Heart right ventricle (tissue), 16 donors: ENCODE results near the gene BICDL2. TPM values are rescaled to one million over a fixed set of nuclear protein-coding genes. Genes with fewer than 3 reads are reported as not detected.

Experiments
- ATAC-seq, 8 donors: fragments of 200-7000 bp; cut with Tn5 transposase; one replicate each; pipeline ENCODE4 v1.9.1; 2020; ENCODE audit warnings: mild to moderate bottlenecking in 8 of 8, moderate library complexity in 8 of 8, moderate number of reproducible peaks in 1 of 8
- DNase-seq, 2 donors: peaks; one replicate each; pipeline ENCODE4 v3.0.0-alpha.2; 2020
- H3K27ac ChIP-seq, 10 donors: fragments of 200-600 bp; sonication (generic) in 2 of 10; one replicate each; pipeline versions ENCODE4 v1.5.0 to v1.8.0; 2020 to 2022; ENCODE audit warnings: mild to moderate bottlenecking in 3 of 10
- H3K27me3 ChIP-seq, 7 donors: fragments of 200-600 bp; one replicate each; pipeline ENCODE4 v1.8.0; 2021 to 2022; ENCODE audit warnings: mild to moderate bottlenecking in 2 of 7
- H3K36me3 ChIP-seq, 9 donors: fragments of 200-600 bp; sonication (generic) in 1 of 9; one replicate each; pipeline versions ENCODE4 v1.5.0 to v1.8.0; 2020 to 2022; ENCODE audit warnings: mild to moderate bottlenecking in 2 of 9
- H3K4me1 ChIP-seq, 9 donors: fragments of 200-600 bp; sonication (generic) in 1 of 9; one replicate each; pipeline versions ENCODE4 v1.5.0 to v1.8.0; 2020 to 2022; ENCODE audit warnings: mild to moderate bottlenecking in 4 of 9
- H3K4me3 ChIP-seq, 10 donors: fragments of 200-600 bp; sonication (generic) in 2 of 10; one replicate each; pipeline versions ENCODE4 v1.5.0 to v1.8.0; 2020 to 2022; ENCODE audit warnings: mild to moderate bottlenecking in 7 of 10, moderate library complexity in 2 of 10
- H3K9me3 ChIP-seq, 11 donors: fragments of 200-600 bp in 10 of 11; sonication (generic) in 2 of 11; one replicate each; pipeline versions ENCODE4 v1.5.0 to v1.8.0; 2013 to 2022; ENCODE audit warnings: mild to moderate bottlenecking in 2 of 11, control low read depth in 1 of 11, moderate library complexity in 1 of 11
- WGBS, 2 donors: extraction: QIAGEN DNeasy Blood & Tissue Kit; methylation state at CpG; one replicate each; pipeline ENCODE4 v1.1.7; 2013; ENCODE audit warnings: inconsistent platforms in 1 of 2; 5-methylcytosine and 5-hydroxymethylcytosine counted together
- intact Hi-C, 10 donors: fragments of 100-400 bp; cut with DNase I; formaldehyde crosslinking; loops; one replicate each; pipeline versions ENCODE4 v1.11.1 to v1.14.2; 2022
- polyA plus RNA-seq, 2 donors: library from polyadenylated mRNA; stranded (reverse); fragments of 200-250 nt; gene quantifications; one replicate each; pipeline ENCODE4 v1.2.3, GENCODE V29; 2013
- total RNA-seq, 10 donors: library from RNA; stranded (reverse); fragmentation: NEBNext Ultra II Directional in 3 of 10; extraction: Animal tissue kit (Norgen Biotek cat#: 25700) in 3 of 10; gene quantifications; one replicate each; pipeline versions ENCODE4 v1.2.1 to v1.2.4, GENCODE V29; 2021 to 2023
- TF ChIP-seq, protein P1 (sequence below), 9 donors: fragments of 200-600 bp; sonication (generic) in 2 of 9; IDR thresholded peaks; one replicate each; pipeline versions ENCODE4 v1.5.0 to v1.8.0; 2021 to 2022; ENCODE audit warnings: antibody characterized with exemption in 9 of 9, mild to moderate bottlenecking in 5 of 9, moderate library complexity in 1 of 9
- donor health status: Arrhythmogenic right ventricular cardiomyopathy.
- donor health status: ischemic (EF 13 %, LVEDD 7.1; RV severe dilation, severe dysfunction).
- donor health status: healthy with polysubstance abuse.
- donor health status: DM: no; HTN: yes; CAD: no.
- donor health status: DM: no; HTN: no; CAD: no.
- donor health status: ischemic (EF 25% LVEDD 6.9; RV normal size, moderate dysfunction).
- donor health status: ischemic (EF 25% LVEDD 5.7; RV mildly dilated, moderate dysfunction).
- donor health status: healthy.
- donor health status: DM: yes; HTN: yes; CAD: no.
- donor health status: Ischemic cardiomyopathy.
- donor health status: ischemic (EF 35%, LVEDD 5.7; RV mildly dilated, moderate dysfunction).
- donor health status: nonischemic (EF 11% LVEDD 7.7; RV severe dilation, severe dysfunction).
- donor health status: DM: yes; HTN: yes; CAD: no.
- donor health status: PGD.
- donor health status: ischemic (EF 29% LVEDD 5.4; RV normal size, mild dysfunction).
- donor health status: nonischemic (EF 23%, LVEDD 6.1; RV moderate dilation, normal function).

Gene BICDL2
- total and polyA plus RNA-seq, 12 donors: 0.04 TPM; not detected in 11

DNA sequence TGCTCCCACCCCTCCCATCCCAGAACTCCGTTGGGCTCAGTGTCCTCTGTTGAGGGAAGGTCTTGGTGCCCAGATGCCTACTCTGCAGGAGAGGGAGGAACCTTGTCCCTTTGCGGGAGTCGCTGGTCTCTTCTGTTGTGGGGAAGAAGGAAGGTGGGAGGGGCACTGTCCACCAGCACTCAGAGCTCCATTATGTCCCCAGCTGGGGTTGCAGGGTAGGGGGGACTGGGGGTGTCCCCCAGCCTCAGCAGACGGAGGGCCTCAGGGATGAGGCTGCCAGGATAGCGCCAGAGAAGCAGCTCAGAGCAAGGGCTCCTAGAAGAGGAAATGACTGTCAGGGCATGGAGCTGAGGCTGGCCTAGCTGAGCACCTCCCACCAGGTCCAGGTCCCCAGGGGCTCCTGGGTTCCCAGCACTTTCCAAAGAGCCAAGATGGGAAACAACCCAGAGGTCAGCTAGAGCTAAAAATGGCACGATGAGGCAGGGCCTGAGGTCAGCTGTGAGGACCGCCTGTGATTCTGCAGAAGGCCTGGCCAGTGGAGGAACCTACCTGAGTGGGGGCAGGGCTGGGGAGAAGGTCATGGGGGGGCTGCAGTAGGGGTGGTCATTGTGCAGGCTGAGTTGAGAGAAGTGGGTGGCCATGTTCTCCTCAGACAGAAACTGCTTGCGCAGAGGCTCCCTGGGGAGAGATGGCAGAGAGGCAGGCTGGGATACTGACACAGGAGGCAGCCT lies 13.9 kb downstream of the BICDL2 start:
- Histone ChIP-seq H3K27ac (peak overlapping the region; percentile 22 to 100 (median 97)), H3K4me1 (peaks cover 23 to 68% (median 53%) of the 10 kb centered on the region in 9 donors), H3K9me3 (no peaks in the 10 kb centered on the region), H3K27me3 (peaks cover 2 to 17% (median 9%) of the 10 kb centered on the region in 7 donors), H3K4me3 (peak overlapping the region; percentile 43 to 87 (median 74)), H3K36me3 (peaks cover 0 to 24% (median 17%) of the 10 kb centered on the region in 9 donors)
- DNase-seq: peak in 1 of 2 donors; percentile 61
- intact Hi-C loops: no loop called here
- TF ChIP-seq, protein P1, sequence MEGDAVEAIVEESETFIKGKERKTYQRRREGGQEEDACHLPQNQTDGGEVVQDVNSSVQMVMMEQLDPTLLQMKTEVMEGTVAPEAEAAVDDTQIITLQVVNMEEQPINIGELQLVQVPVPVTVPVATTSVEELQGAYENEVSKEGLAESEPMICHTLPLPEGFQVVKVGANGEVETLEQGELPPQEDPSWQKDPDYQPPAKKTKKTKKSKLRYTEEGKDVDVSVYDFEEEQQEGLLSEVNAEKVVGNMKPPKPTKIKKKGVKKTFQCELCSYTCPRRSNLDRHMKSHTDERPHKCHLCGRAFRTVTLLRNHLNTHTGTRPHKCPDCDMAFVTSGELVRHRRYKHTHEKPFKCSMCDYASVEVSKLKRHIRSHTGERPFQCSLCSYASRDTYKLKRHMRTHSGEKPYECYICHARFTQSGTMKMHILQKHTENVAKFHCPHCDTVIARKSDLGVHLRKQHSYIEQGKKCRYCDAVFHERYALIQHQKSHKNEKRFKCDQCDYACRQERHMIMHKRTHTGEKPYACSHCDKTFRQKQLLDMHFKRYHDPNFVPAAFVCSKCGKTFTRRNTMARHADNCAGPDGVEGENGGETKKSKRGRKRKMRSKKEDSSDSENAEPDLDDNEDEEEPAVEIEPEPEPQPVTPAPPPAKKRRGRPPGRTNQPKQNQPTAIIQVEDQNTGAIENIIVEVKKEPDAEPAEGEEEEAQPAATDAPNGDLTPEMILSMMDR (IDR thresholded peaks at IDR 0.05): no peak
- ATAC-seq: peak in 7 of 8 donors; percentile 0 to 15 (median 2)
- WGBS, 2 donors: 26 to 36% methylated on average over 8 of the region's 8 CpGs

DNA sequence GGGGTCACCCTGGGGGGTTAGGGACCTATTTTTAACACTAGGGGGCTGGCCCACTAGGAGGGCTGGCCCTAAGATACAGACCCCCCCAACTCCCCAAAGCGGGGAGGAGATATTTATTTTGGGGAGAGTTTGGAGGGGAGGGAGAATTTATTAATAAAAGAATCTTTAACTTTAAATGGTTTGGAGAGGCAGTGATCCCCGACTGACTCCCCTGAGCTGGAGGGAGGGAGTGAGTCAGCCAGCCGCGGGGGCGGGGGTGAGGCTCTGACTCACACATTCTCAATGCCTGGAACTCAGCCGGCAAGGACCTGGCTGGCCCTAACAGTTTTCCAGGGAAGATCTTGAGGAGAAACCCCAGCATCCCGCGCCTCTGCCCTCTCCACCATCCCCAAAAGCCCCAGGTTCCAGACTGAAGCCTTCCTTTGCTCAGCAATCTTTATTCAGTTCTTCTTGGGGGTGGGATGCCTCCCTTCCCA lies 14.5 kb downstream of the BICDL2 start:
- TF ChIP-seq, protein P1 (IDR thresholded peaks at IDR 0.05): no peak
- DNase-seq (peak; percentile 84 to 89), ATAC-seq (peak; percentile 11 to 70 (median 48))
- Histone ChIP-seq H3K4me3 (peak overlapping the region; percentile 47 to 87 (median 74)), H3K4me1 (peaks cover 23 to 69% (median 55%) of the 10 kb centered on the region in 9 donors), H3K9me3 (no peaks in the 10 kb centered on the region), H3K36me3 (peaks cover 0 to 20% (median 15%) of the 10 kb centered on the region in 9 donors), H3K27me3 (peaks cover 8 to 20% (median 15%) of the 10 kb centered on the region in 7 donors), H3K27ac (peak overlapping the region; percentile 37 to 100 (median 97))
- WGBS, 2 donors: 13 to 18% methylated on average over 8 of the region's 8 CpGs
- intact Hi-C loops: no loop called here

DNA sequence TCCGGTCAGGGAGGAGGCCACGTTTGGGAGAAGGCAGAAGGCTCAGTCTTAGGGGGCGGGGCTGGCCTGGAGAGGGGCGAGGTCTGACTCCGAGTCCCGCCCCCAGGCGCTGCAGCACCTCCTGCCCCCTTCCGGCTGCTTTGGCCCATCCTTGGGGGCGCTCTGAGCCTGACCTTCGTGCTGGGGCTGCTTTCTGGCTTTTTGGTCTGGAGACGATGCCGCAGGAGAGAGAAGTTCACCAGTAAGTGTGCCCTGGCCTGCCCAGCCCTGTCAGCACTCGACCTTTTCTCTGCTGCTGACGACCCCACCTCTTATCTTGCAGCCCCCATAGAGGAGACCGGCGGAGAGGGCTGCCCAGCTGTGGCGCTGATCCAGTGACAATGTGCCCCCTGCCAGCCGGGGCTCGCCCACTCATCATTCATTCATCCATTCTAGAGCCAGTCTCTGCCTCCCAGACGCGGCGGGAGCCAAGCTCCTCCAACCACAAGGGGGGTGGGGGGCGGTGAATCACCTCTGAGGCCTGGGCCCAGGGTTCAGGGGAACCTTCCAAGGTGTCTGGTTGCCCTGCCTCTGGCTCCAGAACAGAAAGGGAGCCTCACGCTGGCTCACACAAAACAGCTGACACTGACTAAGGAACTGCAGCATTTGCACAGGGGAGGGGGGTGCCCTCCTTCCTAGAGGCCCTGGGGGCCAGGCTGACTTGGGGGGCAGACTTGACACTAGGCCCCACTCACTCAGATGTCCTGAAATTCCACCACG lies 15.1 kb downstream of the BICDL2 start:
- H3K27ac ChIP-seq: peak overlapping the region; percentile 82 to 100 (median 97)
- DNase-seq (peak; percentile 80 to 87), ATAC-seq (peak; percentile 35 to 65 (median 54))
- no peaks in the 10 kb centered on the region for H3K9me3 ChIP-seq
- TF ChIP-seq, protein P1 (IDR thresholded peaks at IDR 0.05): peak in 7 of 9 donors; percentile 28 to 64 (median 46)
- H3K36me3 ChIP-seq: peaks cover 0 to 13% (median 10%) of the 10 kb centered on the region in 9 donors
- 20% methylated on average over 25 of the region's 25 CpGs for WGBS, 2 donors
- intact Hi-C loops: no loop called here
- H3K27me3 ChIP-seq: peaks cover 11 to 24% (median 20%) of the 10 kb centered on the region in 7 donors
- H3K4me3 ChIP-seq: peak overlapping the region; percentile 47 to 87 (median 74)
- H3K4me1 ChIP-seq: peaks cover 23 to 69% (median 55%) of the 10 kb centered on the region in 9 donors
